H9 (cell line): ENCODE data around the gene MICALL1. TPM values are rescaled to one million over a fixed set of nuclear protein-coding genes. Genes with fewer than 3 reads are reported as not detected.

ENCODE experiments used
- DNase-seq: peaks from one replicate; pipeline ENCODE4 v3.0.0-alpha.2; 2017
- H2AFZ ChIP-seq: one replicate; pipeline ENCODE4 v1.6.1; 2013; ENCODE audit warnings: mild to moderate bottlenecking, low read length, control low read depth, moderate library complexity
- H2AK5ac ChIP-seq: 2 replicates; pipeline ENCODE4 v1.6.1; 2013; ENCODE audit warnings: low read length, control low read depth, mixed read lengths; ENCODE audit not compliant: insufficient read length
- H2BK120ac ChIP-seq: one replicate; pipeline ENCODE4 v1.6.1; 2013; ENCODE audit warnings: low read depth, mild to moderate bottlenecking, low read length, control low read depth, inconsistent platforms; ENCODE audit not compliant: poor library complexity, severe bottlenecking
- H2BK12ac ChIP-seq: 2 replicates; pipeline ENCODE4 v1.6.1; 2013; ENCODE audit warnings: low read length, control low read depth, mixed read lengths, low read depth; ENCODE audit not compliant: insufficient read length
- H2BK15ac ChIP-seq: 2 replicates; pipeline ENCODE4 v1.6.1; 2013; ENCODE audit warnings: low read depth, low read length, control low read depth
- H2BK20ac ChIP-seq: one replicate; pipeline ENCODE4 v1.6.1; 2013; ENCODE audit warnings: low read depth, mild to moderate bottlenecking, low read length, control low read depth, inconsistent platforms; ENCODE audit not compliant: poor library complexity, severe bottlenecking
- H2BK5ac ChIP-seq: 2 replicates; pipeline ENCODE4 v1.6.1; 2013; ENCODE audit warnings: low read length, control low read depth, mixed read lengths; ENCODE audit not compliant: insufficient read length
- H3K14ac ChIP-seq: 2 replicates; pipeline ENCODE4 v1.6.1; 2013; ENCODE audit warnings: low read length, control low read depth; ENCODE audit not compliant: insufficient read depth
- H3K18ac ChIP-seq: 2 replicates; pipeline ENCODE4 v1.6.1; 2013; ENCODE audit warnings: low read depth, mild to moderate bottlenecking, mixed read lengths, low read length, control low read depth; ENCODE audit not compliant: insufficient read length
- H3K23ac ChIP-seq: 2 replicates; pipeline ENCODE4 v1.6.1; 2013; ENCODE audit warnings: low read length, control low read depth, mixed read lengths, low read depth; ENCODE audit not compliant: insufficient read length
- H3K23me2 ChIP-seq: 2 replicates; pipeline ENCODE4 v1.6.1; 2013; ENCODE audit warnings: low read depth, mild to moderate bottlenecking, mixed read lengths, low read length, control low read depth; ENCODE audit not compliant: insufficient read length, poor library complexity, severe bottlenecking
- H3K27ac ChIP-seq: 2 replicates; pipeline ENCODE4 v1.5.1; 2013; ENCODE audit warnings: low read length, control low read depth, mixed read lengths, low read depth; ENCODE audit not compliant: insufficient read length
- H3K27me3 ChIP-seq: 2 replicates; pipeline ENCODE4 v1.6.1; 2013; ENCODE audit warnings: low read length, control low read depth, inconsistent platforms; ENCODE audit not compliant: insufficient read depth
- H3K4ac ChIP-seq: 2 replicates; pipeline ENCODE4 v1.6.1; 2013; ENCODE audit warnings: low read depth, mild to moderate bottlenecking, control low read depth, inconsistent platforms, low read length, moderate library complexity
- H3K4me1 ChIP-seq: 2 replicates; pipeline ENCODE4 v1.6.1; 2013; ENCODE audit warnings: low read length, control low read depth, inconsistent platforms; ENCODE audit not compliant: insufficient read depth
- H3K4me2 ChIP-seq: 2 replicates; pipeline ENCODE4 v1.6.1; 2013; ENCODE audit warnings: low read length, control low read depth, mixed read lengths; ENCODE audit not compliant: insufficient read length, insufficient read depth
- H3K56ac ChIP-seq: 2 replicates; pipeline ENCODE4 v1.6.1; 2013; ENCODE audit warnings: low read depth, mild to moderate bottlenecking, mixed read lengths, low read length, control low read depth; ENCODE audit not compliant: insufficient read length
- H3K79me1 ChIP-seq: 2 replicates; pipeline ENCODE4 v1.6.1; 2013; ENCODE audit warnings: low read depth, mild to moderate bottlenecking, moderate library complexity, low read length, control low read depth, inconsistent platforms; ENCODE audit not compliant: insufficient read depth, poor library complexity, severe bottlenecking
- H3K79me2 ChIP-seq: 2 replicates; pipeline ENCODE4 v1.6.1; 2013; ENCODE audit warnings: low read length, control low read depth, inconsistent platforms; ENCODE audit not compliant: insufficient read depth
- H3K9ac ChIP-seq: 2 replicates; pipeline ENCODE4 v1.6.1; 2013; ENCODE audit warnings: low read length, control low read depth, mixed read lengths; ENCODE audit not compliant: insufficient read length; ENCODE audit errors: extremely low read depth
- H3K9me3 ChIP-seq: one replicate; pipeline ENCODE4 v1.6.1; 2013; ENCODE audit warnings: low read depth, low read length, inconsistent platforms; ENCODE audit not compliant: control insufficient read depth
- H3T11ph ChIP-seq: one replicate; pipeline ENCODE4 v1.6.1; 2013; ENCODE audit warnings: mild to moderate bottlenecking, low read length, control low read depth, inconsistent platforms
- H4K20me1 ChIP-seq: one replicate; pipeline ENCODE4 v1.6.1; 2013; ENCODE audit not compliant: control insufficient read depth, insufficient read length, insufficient read depth
- H4K5ac ChIP-seq: 2 replicates; pipeline ENCODE4 v1.6.1; 2013; ENCODE audit warnings: low read depth, mild to moderate bottlenecking, mixed read lengths, low read length, control low read depth; ENCODE audit not compliant: insufficient read length
- H4K8ac ChIP-seq: replicated peaks from 2 replicates; pipeline ENCODE4 v1.6.1; 2013; ENCODE audit warnings: low read length, control low read depth, mixed read lengths, low read depth; ENCODE audit not compliant: insufficient read length
- H4K91ac ChIP-seq: 2 replicates; pipeline ENCODE4 v1.6.1; 2013; ENCODE audit warnings: low read depth, mild to moderate bottlenecking, moderate library complexity, mixed read lengths, low read length, control low read depth; ENCODE audit not compliant: insufficient read length
- H3K27ac Mint-ChIP-seq, 3 experiments: 2 replicates in 2 of 3; 3 replicates in 1 of 3; pipeline ENCODE4 v1.8.0; 2020 to 2021; ENCODE audit warnings: mixed read lengths in 3 of 3, mild to moderate bottlenecking in 1 of 3, moderate library complexity in 1 of 3
- H3K27me3 Mint-ChIP-seq: 2 replicates; pipeline ENCODE4 v1.8.0; 2021; ENCODE audit warnings: low read depth, mild to moderate bottlenecking, moderate library complexity, mixed read lengths
- H3K36me3 Mint-ChIP-seq, 3 experiments: 2 replicates in 2 of 3; 3 replicates in 1 of 3; pipeline ENCODE4 v1.8.0; 2020 to 2021; ENCODE audit warnings: low read depth in 3 of 3, mixed read lengths in 3 of 3; ENCODE audit not compliant: insufficient read depth in 1 of 3
- H3K4me1 Mint-ChIP-seq, 2 experiments: 2 replicates each; pipeline ENCODE4 v1.8.0; 2020; ENCODE audit warnings: mixed read lengths in 2 of 2
- H3K4me3 Mint-ChIP-seq, 2 experiments: 2 replicates in 1 of 2; 3 replicates in 1 of 2; pipeline ENCODE4 v1.8.0; 2020 to 2021; ENCODE audit warnings: mild to moderate bottlenecking in 2 of 2, mixed read lengths in 2 of 2, moderate library complexity in 1 of 2
- H3K9me3 Mint-ChIP-seq, 2 experiments: 2 replicates in 1 of 2; 3 replicates in 1 of 2; pipeline ENCODE4 v1.8.0; 2020; ENCODE audit warnings: mild to moderate bottlenecking in 2 of 2, mixed read lengths in 2 of 2, moderate library complexity in 1 of 2
- WGBS: extraction: QIAGEN DNeasy Blood & Tissue Kit; methylation state at CpG from one replicate; pipeline ENCODE4 v1.1.7; 2013; ENCODE audit warnings: missing lambda C conversion rate, low lambda C conversion rate, mixed read lengths; ENCODE audit not compliant: insufficient read length; ENCODE audit errors: extremely low coverage; 5-methylcytosine and 5-hydroxymethylcytosine counted together
- total RNA-seq: library from RNA; stranded (reverse); gene quantifications from 2 replicates; pipeline ENCODE4 v1.2.1, GENCODE V29; 2021
- TF ChIP-seq, protein P1 (sequence below): fragments of 200-600 bp; sonication (generic); conservative IDR thresholded peaks from 3 replicates; pipeline ENCODE4 v1.8.0; 2021; ENCODE audit warnings: antibody characterized with exemption, mild to moderate bottlenecking

Gene MICALL1
- total RNA-seq, 1 experiment from 2014 or later, result 33.3 TPM

DNA sequence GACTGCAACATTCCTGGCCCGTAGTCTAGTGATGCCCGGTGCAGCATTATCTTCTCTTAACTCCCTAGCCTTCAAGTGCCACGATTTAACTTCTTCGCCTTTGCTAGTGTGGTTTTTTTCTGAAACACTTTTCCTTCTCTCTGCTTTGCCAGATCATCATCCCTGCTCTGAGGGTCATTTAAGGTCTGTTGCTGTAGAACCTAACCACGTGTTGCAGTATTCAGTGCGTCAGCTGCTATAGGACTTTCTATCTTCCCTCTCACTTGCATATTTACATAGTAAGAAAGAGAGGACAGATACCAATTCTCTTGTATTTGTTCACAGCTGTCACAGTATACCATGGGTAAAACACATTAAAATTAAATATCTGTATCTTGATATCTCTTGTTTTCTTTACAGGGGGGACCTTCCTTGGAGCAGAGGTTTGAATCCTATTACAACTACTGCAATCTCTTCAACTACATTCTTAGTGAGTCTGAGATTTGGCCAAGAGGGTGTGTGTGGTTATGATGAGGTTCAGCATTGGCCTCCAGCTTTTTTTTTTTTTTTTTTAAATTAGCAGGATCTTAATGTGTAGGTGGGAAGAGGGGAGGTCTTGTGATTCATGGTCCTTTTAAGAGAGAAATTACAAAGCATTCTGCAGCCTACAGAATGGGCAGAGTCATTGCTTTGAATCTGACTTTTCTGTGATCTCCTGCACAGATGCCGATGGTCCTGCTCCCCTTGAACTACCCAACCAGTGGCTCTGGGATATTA is 43.3 kb upstream of the MICALL1 start:
- no peak overlapping the region for H3K27ac ChIP-seq
- WGBS, result no CpG with 5 or more reads among the region's 7 CpGs
- no peak overlapping the region for H2AFZ ChIP-seq
- H3K9me3 ChIP-seq, result no peaks in the 10 kb centered on the region
- no peak overlapping the region for H2BK15ac ChIP-seq
- H4K20me1 ChIP-seq, result no peaks in the 10 kb centered on the region
- Mint-ChIP-seq H3K36me3 (peaks cover 59 to 96% (median 89%) of the 10 kb centered on the region in 3 experiments), H3K9me3 (no peaks in the 10 kb centered on the region), H3K27ac (peak overlapping the region; percentile 15 to 90 (median 32); a peak in 4 of 7 replicates), H3K27me3 (no peaks in the 10 kb centered on the region), H3K4me1 (peaks cover 4 to 10% of the 10 kb centered on the region in 2 experiments; a peak in 3 of 4 replicates), H3K4me3 (no peak overlapping the region)
- no peak overlapping the region for H3T11ph ChIP-seq
- H3K4ac ChIP-seq, result no peak overlapping the region
- H2AK5ac ChIP-seq, result no peak overlapping the region
- no peak for DNase-seq
- H3K23ac ChIP-seq, result no peak overlapping the region
- H3K4me1 ChIP-seq, result no peaks in the 10 kb centered on the region
- H2BK5ac ChIP-seq, result no peak overlapping the region
- no peak overlapping the region for H2BK12ac ChIP-seq
- no peaks in the 10 kb centered on the region for H3K23me2 ChIP-seq
- H4K91ac ChIP-seq, result no peak overlapping the region
- no peak overlapping the region for H2BK120ac ChIP-seq
- H3K79me1 ChIP-seq, result peaks cover 3% of the 10 kb centered on the region
- no peak overlapping the region for H3K18ac ChIP-seq
- no peak overlapping the region for H4K5ac ChIP-seq
- H3K79me2 ChIP-seq, result no peaks in the 10 kb centered on the region
- H4K8ac ChIP-seq, result no peak overlapping the region
- no peak overlapping the region for H3K56ac ChIP-seq
- no peaks in the 10 kb centered on the region for H3K27me3 ChIP-seq
- TF ChIP-seq, protein P1, sequence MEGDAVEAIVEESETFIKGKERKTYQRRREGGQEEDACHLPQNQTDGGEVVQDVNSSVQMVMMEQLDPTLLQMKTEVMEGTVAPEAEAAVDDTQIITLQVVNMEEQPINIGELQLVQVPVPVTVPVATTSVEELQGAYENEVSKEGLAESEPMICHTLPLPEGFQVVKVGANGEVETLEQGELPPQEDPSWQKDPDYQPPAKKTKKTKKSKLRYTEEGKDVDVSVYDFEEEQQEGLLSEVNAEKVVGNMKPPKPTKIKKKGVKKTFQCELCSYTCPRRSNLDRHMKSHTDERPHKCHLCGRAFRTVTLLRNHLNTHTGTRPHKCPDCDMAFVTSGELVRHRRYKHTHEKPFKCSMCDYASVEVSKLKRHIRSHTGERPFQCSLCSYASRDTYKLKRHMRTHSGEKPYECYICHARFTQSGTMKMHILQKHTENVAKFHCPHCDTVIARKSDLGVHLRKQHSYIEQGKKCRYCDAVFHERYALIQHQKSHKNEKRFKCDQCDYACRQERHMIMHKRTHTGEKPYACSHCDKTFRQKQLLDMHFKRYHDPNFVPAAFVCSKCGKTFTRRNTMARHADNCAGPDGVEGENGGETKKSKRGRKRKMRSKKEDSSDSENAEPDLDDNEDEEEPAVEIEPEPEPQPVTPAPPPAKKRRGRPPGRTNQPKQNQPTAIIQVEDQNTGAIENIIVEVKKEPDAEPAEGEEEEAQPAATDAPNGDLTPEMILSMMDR, result no peak
- no peak overlapping the region for H3K9ac ChIP-seq
- H3K4me2 ChIP-seq, result no peak overlapping the region
- H3K14ac ChIP-seq, result no peak overlapping the region
- no peak overlapping the region for H2BK20ac ChIP-seq
